WTC11 (cell line): ENCODE results near the gene EEF1E1. TPM values are rescaled to one million over a fixed set of nuclear protein-coding genes. Genes with fewer than 3 reads are reported as not detected.

Experiments used
- ATAC-seq: fragments of 200-7000 bp; cut with Tn5 transposase; 2 replicates; pipeline ENCODE4 v1.10.0; 2021; ENCODE audit warnings: mild to moderate bottlenecking, moderate library complexity
- CTCF ChIA-PET: fragments of 300-600 bp; sonication (Branson Sonifier 250); formaldehyde crosslinking; loops from one replicate; lab custom pipeline; 2021; ENCODE audit warnings: antibody characterized with exemption; lab: Charles Lee
- POLR2A ChIA-PET: fragments of 350-600 bp; sonication (Branson Sonifier 250); formaldehyde crosslinking; loops from one replicate; lab custom pipeline; 2021; ENCODE audit warnings: antibody characterized with exemption; lab: Charles Lee
- DNase-seq: peaks from one replicate; pipeline ENCODE4 v3.0.0; 2021; ENCODE audit warnings: low spot score
- H3K27ac Mint-ChIP-seq: 2 replicates; pipeline ENCODE4 v1.8.0; 2021; ENCODE audit warnings: mixed read lengths
- H3K27me3 Mint-ChIP-seq: 2 replicates; pipeline ENCODE4 v1.8.0; 2021; ENCODE audit warnings: low read depth, mild to moderate bottlenecking, moderate library complexity, mixed read lengths
- H3K36me3 Mint-ChIP-seq: 2 replicates; pipeline ENCODE4 v1.8.0; 2021; ENCODE audit warnings: mixed read lengths
- H3K4me1 Mint-ChIP-seq: 2 replicates; pipeline ENCODE4 v1.8.0; 2022; ENCODE audit warnings: mixed read lengths
- H3K4me3 Mint-ChIP-seq: 2 replicates; pipeline ENCODE4 v1.8.0; 2021; ENCODE audit warnings: mild to moderate bottlenecking, moderate library complexity, mixed read lengths
- H3K9me3 Mint-ChIP-seq: 2 replicates; pipeline ENCODE4 v1.8.0; 2021; ENCODE audit warnings: mixed read lengths
- AFF4 ChIP-seq: sonication (generic); formaldehyde crosslinking; IDR thresholded peaks from 2 replicates; pipeline ENCODE4 v1.8.1; 2023; ENCODE audit warnings: mild to moderate bottlenecking, missing genetic modification reagents, borderline replicate concordance
- ARID4B ChIP-seq: sonication (generic); formaldehyde crosslinking; IDR thresholded peaks from 2 replicates; pipeline ENCODE4 v1.8.0; 2023; ENCODE audit warnings: missing genetic modification reagents, mild to moderate bottlenecking, borderline replicate concordance
- CREB1 ChIP-seq: sonication (generic); formaldehyde crosslinking; IDR thresholded peaks from 2 replicates; pipeline ENCODE4 v1.8.0; 2023; ENCODE audit warnings: mild to moderate bottlenecking, missing genetic modification reagents
- CREM ChIP-seq: sonication (generic); formaldehyde crosslinking; IDR thresholded peaks from 2 replicates; pipeline ENCODE4 v1.8.1; 2022; ENCODE audit warnings: mild to moderate bottlenecking, missing genetic modification reagents, moderate library complexity
- ESRRA ChIP-seq: sonication (generic); formaldehyde crosslinking; IDR thresholded peaks from 2 replicates; pipeline ENCODE4 v1.8.1; 2022; ENCODE audit warnings: mild to moderate bottlenecking, missing genetic modification reagents, borderline replicate concordance
- FOXK1 ChIP-seq: sonication (generic); formaldehyde crosslinking; IDR thresholded peaks from 2 replicates; pipeline ENCODE4 v1.8.0; 2022; ENCODE audit warnings: mild to moderate bottlenecking, moderate library complexity, missing genetic modification reagents
- FOXP1 ChIP-seq: sonication (generic); formaldehyde crosslinking; IDR thresholded peaks from 2 replicates; pipeline ENCODE4 v1.8.0; 2022; ENCODE audit warnings: missing genetic modification reagents, mild to moderate bottlenecking, moderate library complexity, borderline replicate concordance
- GABPB1 ChIP-seq: sonication (generic); formaldehyde crosslinking; IDR thresholded peaks from 2 replicates; pipeline ENCODE4 v1.8.1; 2023; ENCODE audit warnings: mild to moderate bottlenecking, missing genetic modification reagents
- HMGXB4 ChIP-seq: sonication (generic); formaldehyde crosslinking; IDR thresholded peaks from 2 replicates; pipeline ENCODE4 v1.8.1; 2023; ENCODE audit warnings: mild to moderate bottlenecking, moderate library complexity, missing genetic modification reagents
- KAT7 ChIP-seq: sonication (generic); formaldehyde crosslinking; IDR thresholded peaks from 2 replicates; pipeline ENCODE4 v1.8.1; 2023; ENCODE audit warnings: missing genetic modification reagents, mild to moderate bottlenecking, borderline replicate concordance
- NFE2L1 ChIP-seq: sonication (generic); formaldehyde crosslinking; IDR thresholded peaks from 2 replicates; pipeline ENCODE4 v1.8.1; 2023; ENCODE audit warnings: missing genetic modification reagents
- NR2C2 ChIP-seq: sonication (generic); formaldehyde crosslinking; IDR thresholded peaks from 2 replicates; pipeline ENCODE4 v1.8.0; 2022; ENCODE audit warnings: mild to moderate bottlenecking, missing genetic modification reagents
- PRRX2 ChIP-seq: fragments of 250-450 bp; sonication (Bioruptor Pico); IDR thresholded peaks from 2 replicates; pipeline ENCODE4 v1.8.0; 2021; ENCODE audit warnings: mild to moderate bottlenecking
- RORB ChIP-seq: fragments of 250-450 bp; sonication (Bioruptor Pico); IDR thresholded peaks from 2 replicates; pipeline ENCODE4 v1.9.0; 2021; ENCODE audit warnings: mild to moderate bottlenecking
- SMAD3 ChIP-seq: sonication (generic); formaldehyde crosslinking; IDR thresholded peaks from 2 replicates; pipeline ENCODE4 v1.8.0; 2022; ENCODE audit warnings: missing genetic modification reagents, mild to moderate bottlenecking, borderline replicate concordance
- SOX15 ChIP-seq: fragments of 250-450 bp; sonication (Bioruptor Pico); IDR thresholded peaks from 2 replicates; pipeline ENCODE4 v1.9.0; 2021; ENCODE audit warnings: mild to moderate bottlenecking
- ZBTB43 ChIP-seq: sonication (generic); formaldehyde crosslinking; IDR thresholded peaks from 2 replicates; pipeline ENCODE4 v1.8.1; 2023; ENCODE audit warnings: mild to moderate bottlenecking, missing genetic modification reagents
- ZMAT4 ChIP-seq: fragments of 250-450 bp; sonication (Bioruptor Pico); IDR thresholded peaks from 2 replicates; pipeline ENCODE4 v1.9.0; 2021; ENCODE audit warnings: mild to moderate bottlenecking
- total RNA-seq: library from RNA; stranded (reverse); gene quantifications from 3 replicates; pipeline ENCODE4 v1.2.3, GENCODE V29; 2021

Gene EEF1E1
- total RNA-seq, 1 experiment from 2014 or later, result 89.2 TPM

DNA sequence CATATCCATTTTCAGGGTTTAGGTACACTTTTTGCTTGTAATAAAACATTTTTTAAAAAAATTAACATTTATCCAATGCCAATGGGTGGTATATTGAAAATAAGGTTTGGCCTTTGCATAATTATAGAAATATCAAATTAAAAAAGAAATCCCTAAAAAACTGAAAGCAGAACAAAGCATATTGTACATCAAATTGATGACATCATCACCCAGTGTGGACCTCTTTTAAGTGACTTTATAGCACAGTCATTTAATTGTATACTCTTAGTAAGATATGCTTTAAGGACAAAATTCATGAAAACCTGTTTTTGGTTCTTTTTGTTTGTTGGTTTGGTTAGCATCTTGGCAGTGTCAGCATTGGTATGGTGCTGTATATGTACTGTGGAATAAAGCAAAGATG, 1.4 kb upstream of the EEF1E1 start:
- CTCF ChIA-PET, result no interaction called here

More for the DNA sequence above, 1.4 kb upstream of the EEF1E1 start:
- no peak overlapping the region for H3K4me3 Mint-ChIP-seq
- no peak for DNase-seq
- H3K9me3 Mint-ChIP-seq, result peaks cover 13% of the 10 kb centered on the region
- POLR2A ChIA-PET, result no interaction called here
- no peaks in the 10 kb centered on the region for H3K27me3 Mint-ChIP-seq
- no peak for TF ChIP-seq SOX15
- TF ChIP-seq RORB (CRISPR knock-in tag), result no peak
- no peak for TF ChIP-seq NFE2L1 (CRISPR knock-in tag)
- no peak for TF ChIP-seq ZBTB43 (CRISPR knock-in tag)
- TF ChIP-seq FOXK1, result no peak
- no peak for TF ChIP-seq ARID4B
- TF ChIP-seq ZMAT4 (CRISPR knock-in tag), result no peak
- no peak for TF ChIP-seq SMAD3 (CRISPR knock-in tag)
- TF ChIP-seq PRRX2 (CRISPR knock-in tag), result no peak
- no peak for TF ChIP-seq NR2C2
- TF ChIP-seq FOXP1 (CRISPR knock-in tag), result no peak
- no peak for TF ChIP-seq CREM (CRISPR knock-in tag)
- no peak for TF ChIP-seq GABPB1
- TF ChIP-seq HMGXB4 (CRISPR knock-in tag), result no peak
- no peak for TF ChIP-seq CREB1 (CRISPR knock-in tag)
- no peak for TF ChIP-seq KAT7 (CRISPR knock-in tag)
- TF ChIP-seq AFF4 (CRISPR knock-in tag), result no peak
- no peak for TF ChIP-seq ESRRA
- ATAC-seq, result no peak
- no peak overlapping the region for H3K27ac Mint-ChIP-seq
- peaks cover 27% of the 10 kb centered on the region for H3K4me1 Mint-ChIP-seq
- peaks cover 11% of the 10 kb centered on the region for H3K36me3 Mint-ChIP-seq
